ENCODE results near the gene ZNF469. TPM values are rescaled to one million over a fixed set of nuclear protein-coding genes. Genes with fewer than 3 reads are reported as not detected.

The ZNF469 gene
- total and polyA plus RNA-seq, 2 of the 13 experiments (the other 11 are each of a cell fraction or from before 2014, with no cell fraction given), result not detected

- TF ChIP-seq, protein P1, sequence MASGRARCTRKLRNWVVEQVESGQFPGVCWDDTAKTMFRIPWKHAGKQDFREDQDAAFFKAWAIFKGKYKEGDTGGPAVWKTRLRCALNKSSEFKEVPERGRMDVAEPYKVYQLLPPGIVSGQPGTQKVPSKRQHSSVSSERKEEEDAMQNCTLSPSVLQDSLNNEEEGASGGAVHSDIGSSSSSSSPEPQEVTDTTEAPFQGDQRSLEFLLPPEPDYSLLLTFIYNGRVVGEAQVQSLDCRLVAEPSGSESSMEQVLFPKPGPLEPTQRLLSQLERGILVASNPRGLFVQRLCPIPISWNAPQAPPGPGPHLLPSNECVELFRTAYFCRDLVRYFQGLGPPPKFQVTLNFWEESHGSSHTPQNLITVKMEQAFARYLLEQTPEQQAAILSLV (CRISPR knock-in tag; IDR thresholded peaks at IDR 0.05; ENCODE audit: borderline replicate concordance), result no peak
- TF ChIP-seq ZNF367 (CRISPR knock-in tag; IDR thresholded peaks at IDR 0.05; ENCODE audit: borderline replicate concordance) (no peak), KMT2B (CRISPR knock-in tag; IDR thresholded peaks at IDR 0.05) (no peak), ZNF720 (CRISPR knock-in tag; IDR thresholded peaks at IDR 0.05) (no peak), TEF (CRISPR knock-in tag; IDR thresholded peaks at IDR 0.05) (no peak), NAIF1 (CRISPR knock-in tag; IDR thresholded peaks at IDR 0.05; ENCODE audit: borderline replicate concordance) (no peak), ZNF33A (CRISPR knock-in tag; IDR thresholded peaks at IDR 0.05; ENCODE audit: borderline replicate concordance) (no peak), SIN3B (IDR thresholded peaks at IDR 0.05; ENCODE audit: low read length) (no peak)
Observed at GRCh38 chr16:88405216-88406060, 22.7 kb downstream of the ZNF469 start (continued).

GRCh38 chr16:88406096-88407041, 23.6 kb downstream of the ZNF469 start:
- Histone ChIP-seq H4K20me1 (ENCODE audit: insufficient read depth, low read length) (no peaks in the 10 kb centered on the region; the same call in 1 of the 2 replicates), H3K4me3 (replicated peaks in 1 of 3; ENCODE audit: insufficient read depth in 1 of 3, low read depth in 2 of 3, low read length in 3 of 3) (no peak overlapping the region), H3K79me2 (ENCODE audit: insufficient read depth, low read length) (no peaks in the 10 kb centered on the region), H2AFZ (ENCODE audit: low read length) (no peak overlapping the region), H3K9ac (ENCODE audit: insufficient read depth, low read depth, low read length) (no peak overlapping the region), H3K36me3 (replicated peaks in 1 of 2; ENCODE audit: control insufficient read depth in 1 of 2, insufficient read depth in 2 of 2, low read length in 2 of 2) (no peaks in the 10 kb centered on the region), H3K4me1 (ENCODE audit: insufficient read depth, low read length) (no peaks in the 10 kb centered on the region), H3K9me3 (ENCODE audit: low read length) (no peaks in the 10 kb centered on the region), H3K27ac (ENCODE audit: extremely low read length, insufficient read depth, low read length) (no peak overlapping the region), H3K27me3 (ENCODE audit: control insufficient read depth in 1 of 2, insufficient read depth in 2 of 2, low read length in 2 of 2) (peaks cover 15 to 65% of the 10 kb centered on the region in 2 experiments), H3K4me2 (ENCODE audit: low read depth, low read length) (no peak overlapping the region)
- POLR2A ChIA-PET, result no interaction called here
- CTCF ChIA-PET (ENCODE audit: low intra/inter-chr PET ratio, low total read pairs), result interaction anchor here (1.0 kb wide), 1 partner anchor 212 kb away, joined by 3 read pairs; no protein-coding TSS in a partner anchor
- peak; percentile 53 for ATAC-seq
- in situ Hi-C loops (cut with HindIII; ENCODE audit: extremely low pct_ligation_motif_present, low pct_unique_long_range_greater_than_20kb), result no loop called here
- DNase-seq (ENCODE audit: low spot score), result peak; percentile 16
- TF ChIP-seq CTCF (CRISPR knock-in tag; IDR thresholded peaks at IDR 0.05), result peak; percentile 47
- peak; percentile 40; the same call in 1 of the 2 replicates for TF ChIP-seq STAG1 (CRISPR knock-in tag; IDR thresholded peaks at IDR 0.05)
- 0 out of 2 replicates have a peak, but pooled peaks have one; percentile 37 for TF ChIP-seq RAD21 (CRISPR knock-in tag; IDR thresholded peaks at IDR 0.05)
- no peak for TF ChIP-seq ATF7-NPFF (CRISPR knock-in tag; IDR thresholded peaks at IDR 0.05; ENCODE audit: low read depth)
- TF ChIP-seq, protein P2, sequence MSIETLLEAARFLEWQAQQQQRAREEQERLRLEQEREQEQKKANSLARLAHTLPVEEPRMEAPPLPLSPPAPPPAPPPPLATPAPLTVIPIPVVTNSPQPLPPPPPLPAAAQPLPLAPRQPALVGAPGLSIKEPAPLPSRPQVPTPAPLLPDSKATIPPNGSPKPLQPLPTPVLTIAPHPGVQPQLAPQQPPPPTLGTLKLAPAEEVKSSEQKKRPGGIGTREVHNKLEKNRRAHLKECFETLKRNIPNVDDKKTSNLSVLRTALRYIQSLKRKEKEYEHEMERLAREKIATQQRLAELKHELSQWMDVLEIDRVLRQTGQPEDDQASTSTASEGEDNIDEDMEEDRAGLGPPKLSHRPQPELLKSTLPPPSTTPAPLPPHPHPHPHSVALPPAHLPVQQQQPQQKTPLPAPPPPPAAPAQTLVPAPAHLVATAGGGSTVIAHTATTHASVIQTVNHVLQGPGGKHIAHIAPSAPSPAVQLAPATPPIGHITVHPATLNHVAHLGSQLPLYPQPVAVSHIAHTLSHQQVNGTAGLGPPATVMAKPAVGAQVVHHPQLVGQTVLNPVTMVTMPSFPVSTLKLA (IDR thresholded peaks at IDR 0.05), result peak; percentile 87
- intact Hi-C loops (cut with micrococcal nuclease; ENCODE audit: unreplicated experiment), result no loop called here
- FAIRE-seq, result no peak
- 48% methylated on average over 29 of the region's 39 CpGs for WGBS (ENCODE audit: low lambda C conversion rate)
- no TSS peak for BruUV-seq (replicated peaks)
